Neural progenitor cell (in vitro differentiated cells): ENCODE results near the gene TEDC1. TPM values are rescaled to one million over a fixed set of nuclear protein-coding genes. Genes with fewer than 3 reads are reported as not detected.

Experiments
- DNase-seq: peaks from one replicate; pipeline ENCODE4 v3.0.0-alpha.2; 2016; ENCODE audit warnings: low spot score
- H2AFZ ChIP-seq: fragments of 200-600 bp; sonication (generic); replicated peaks from 2 replicates; pipeline ENCODE4 v1.6.1; 2016; ENCODE audit warnings: antibody characterized with exemption
- H3F3A ChIP-seq: fragments of 200-600 bp; sonication (generic); 2 replicates; pipeline ENCODE4 v1.6.1; 2016; ENCODE audit warnings: antibody characterized with exemption, low read depth
- H3K27ac ChIP-seq: fragments of 200-600 bp; sonication (generic); 2 replicates; pipeline ENCODE4 v1.5.1; 2016; ENCODE audit warnings: mild to moderate bottlenecking
- H3K27me3 ChIP-seq: fragments of 200-600 bp; sonication (generic); 2 replicates; pipeline ENCODE4 v1.6.1; 2016; ENCODE audit warnings: mild to moderate bottlenecking, moderate library complexity
- H3K36me3 ChIP-seq: fragments of 200-600 bp; sonication (generic); 2 replicates; pipeline ENCODE4 v1.5.1; 2016
- H3K4me1 ChIP-seq: fragments of 200-600 bp; sonication (generic); 2 replicates; pipeline ENCODE4 v1.6.1; 2016; ENCODE audit warnings: mixed run types
- H3K4me2 ChIP-seq: fragments of 200-600 bp; sonication (generic); 2 replicates; pipeline ENCODE4 v1.6.1; 2016
- H3K4me3 ChIP-seq: fragments of 200-600 bp; sonication (generic); 2 replicates; pipeline ENCODE4 v1.5.1; 2016
- H3K79me2 ChIP-seq: fragments of 200-600 bp; sonication (generic); 2 replicates; pipeline ENCODE4 v1.6.1; 2016; ENCODE audit warnings: low read depth
- H3K9ac ChIP-seq: fragments of 200-600 bp; sonication (generic); 2 replicates; pipeline ENCODE4 v1.6.1; 2016
- H3K9me3 ChIP-seq: fragments of 200-600 bp; sonication (generic); 2 replicates; pipeline ENCODE4 v1.5.1; 2016; ENCODE audit warnings: low read depth
- H4K20me1 ChIP-seq: fragments of 200-600 bp; sonication (generic); 2 replicates; pipeline ENCODE4 v1.6.1; 2016; ENCODE audit warnings: low read depth
- H3K27ac Mint-ChIP-seq: 3 replicates; pipeline ENCODE4 v1.8.0; 2021; ENCODE audit warnings: mixed read lengths
- H3K27me3 Mint-ChIP-seq: 2 replicates; pipeline ENCODE4 v1.8.0; 2022; ENCODE audit warnings: low read depth, mild to moderate bottlenecking, inconsistent platforms, moderate library complexity, mixed read lengths; ENCODE audit not compliant: insufficient read depth
- H3K36me3 Mint-ChIP-seq: 3 replicates; pipeline ENCODE4 v1.8.0; 2021; ENCODE audit warnings: mixed read lengths
- H3K4me1 Mint-ChIP-seq: 3 replicates; pipeline ENCODE4 v1.8.0; 2021; ENCODE audit warnings: mixed read lengths
- H3K4me3 Mint-ChIP-seq: 3 replicates; pipeline ENCODE4 v1.8.0; 2021; ENCODE audit warnings: mild to moderate bottlenecking, moderate library complexity, mixed read lengths
- H3K9me3 Mint-ChIP-seq: 3 replicates; pipeline ENCODE4 v1.8.0; 2020; ENCODE audit warnings: mixed read lengths
- CTCF ChIP-seq: fragments of 200-600 bp; sonication (generic); IDR thresholded peaks from 2 replicates; pipeline ENCODE4 v1.5.1; 2017; ENCODE audit warnings: antibody characterized with exemption, mild to moderate bottlenecking
- EZH2 ChIP-seq: fragments of 200-600 bp; sonication (generic); IDR thresholded peaks from 2 replicates; pipeline ENCODE4 v1.6.1; 2017; ENCODE audit warnings: antibody characterized with exemption, mild to moderate bottlenecking, moderate library complexity
- EZH2phosphoT487 ChIP-seq: fragments of 200-600 bp; sonication (generic); IDR thresholded peaks from 2 replicates; pipeline ENCODE4 v1.6.1; 2017; ENCODE audit warnings: antibody characterized with exemption
- total RNA-seq: library from RNA; depleted of rRNA; stranded (reverse); fragments of >200 nt; gene quantifications from 2 replicates; pipeline ENCODE4 v1.2.3, GENCODE V29; 2015; ENCODE audit warnings: low replicate concordance

The TEDC1 gene
- total RNA-seq, 1 donor from 2014 or later: 3.6 TPM

GRCh38 chr14:105503296-105503640 lies 12.2 kb downstream of the TEDC1 start:
- Histone ChIP-seq H3K27me3 (peaks cover 8% of the 10 kb centered on the region), H3K79me2 (no peaks in the 10 kb centered on the region), H3K9ac (no peak overlapping the region), H3F3A (peaks cover 5% of the 10 kb centered on the region), H4K20me1 (no peaks in the 10 kb centered on the region), H3K9me3 (no peaks in the 10 kb centered on the region), H3K27ac (no peak overlapping the region), H3K4me2 (no peak overlapping the region), H3K36me3 (no peaks in the 10 kb centered on the region), H3K4me3 (no peak overlapping the region), H3K4me1 (no peaks in the 10 kb centered on the region), H2AFZ (no peak overlapping the region)
- no peak for DNase-seq
- no peak overlapping the region for H3K4me3 Mint-ChIP-seq
- H3K4me1 Mint-ChIP-seq: peaks cover 14% of the 10 kb centered on the region
- H3K9me3 Mint-ChIP-seq: no peaks in the 10 kb centered on the region
- peaks cover 9% of the 10 kb centered on the region for H3K27me3 Mint-ChIP-seq
- H3K36me3 Mint-ChIP-seq: no peaks in the 10 kb centered on the region
- no peak overlapping the region for H3K27ac Mint-ChIP-seq
- TF ChIP-seq CTCF: no peak

- TF ChIP-seq CTCF (no peak), EZH2 (no peak), EZH2phosphoT487 (no peak)
- peaks cover 16% of the 10 kb centered on the region for H3K27me3 ChIP-seq
- no peak overlapping the region for H3K4me3 ChIP-seq
- H3K9me3 ChIP-seq: no peaks in the 10 kb centered on the region
- peaks cover 10% of the 10 kb centered on the region for H3K4me1 Mint-ChIP-seq
- no peak overlapping the region for H3K9ac ChIP-seq
- no peak overlapping the region for H3K4me3 Mint-ChIP-seq
- no peaks in the 10 kb centered on the region for H3K9me3 Mint-ChIP-seq
- no peaks in the 10 kb centered on the region for H3K4me1 ChIP-seq
- no peaks in the 10 kb centered on the region for H3K36me3 Mint-ChIP-seq
- no peaks in the 10 kb centered on the region for H3K36me3 ChIP-seq
- H2AFZ ChIP-seq: no peak overlapping the region
- H3K27me3 Mint-ChIP-seq: peaks cover 12% of the 10 kb centered on the region
- no peaks in the 10 kb centered on the region for H4K20me1 ChIP-seq
- H3F3A ChIP-seq: peaks cover 2% of the 10 kb centered on the region
- H3K27ac Mint-ChIP-seq: peak overlapping the region; percentile 72
- H3K4me2 ChIP-seq: no peak overlapping the region
- H3K79me2 ChIP-seq: no peaks in the 10 kb centered on the region
- H3K27ac ChIP-seq: no peak overlapping the region
- no peak for DNase-seq
Observed at GRCh38 chr14:105503935-105504692, 13.1 kb downstream of the TEDC1 start.

GRCh38 chr14:105505101-105505500 lies 14.1 kb downstream of the TEDC1 start:
- H3K4me1 ChIP-seq: no peaks in the 10 kb centered on the region
- no peak overlapping the region for H3K4me2 ChIP-seq
- H3K36me3 Mint-ChIP-seq: no peaks in the 10 kb centered on the region
- H2AFZ ChIP-seq: no peak overlapping the region
- no peak overlapping the region for H3K9ac ChIP-seq
- peaks cover 12% of the 10 kb centered on the region for H3K27me3 Mint-ChIP-seq
- no peak overlapping the region for H3K27ac Mint-ChIP-seq
- no peak overlapping the region for H3K27ac ChIP-seq
- no peak overlapping the region for H3K4me3 ChIP-seq
- H3K36me3 ChIP-seq: no peaks in the 10 kb centered on the region
- H3K4me1 Mint-ChIP-seq: peaks cover 8% of the 10 kb centered on the region
- H3K27me3 ChIP-seq: peaks cover 25% of the 10 kb centered on the region
- no peaks in the 10 kb centered on the region for H3K9me3 ChIP-seq
- TF ChIP-seq CTCF (no peak), EZH2 (no peak), EZH2phosphoT487 (no peak)
- DNase-seq: no peak
- no peaks in the 10 kb centered on the region for H3F3A ChIP-seq
- H4K20me1 ChIP-seq: no peaks in the 10 kb centered on the region
- no peak overlapping the region for H3K4me3 Mint-ChIP-seq
- no peaks in the 10 kb centered on the region for H3K9me3 Mint-ChIP-seq
- no peaks in the 10 kb centered on the region for H3K79me2 ChIP-seq
